Measurements from ENCODE around the gene NOL3.

The NOL3 gene

DNA sequence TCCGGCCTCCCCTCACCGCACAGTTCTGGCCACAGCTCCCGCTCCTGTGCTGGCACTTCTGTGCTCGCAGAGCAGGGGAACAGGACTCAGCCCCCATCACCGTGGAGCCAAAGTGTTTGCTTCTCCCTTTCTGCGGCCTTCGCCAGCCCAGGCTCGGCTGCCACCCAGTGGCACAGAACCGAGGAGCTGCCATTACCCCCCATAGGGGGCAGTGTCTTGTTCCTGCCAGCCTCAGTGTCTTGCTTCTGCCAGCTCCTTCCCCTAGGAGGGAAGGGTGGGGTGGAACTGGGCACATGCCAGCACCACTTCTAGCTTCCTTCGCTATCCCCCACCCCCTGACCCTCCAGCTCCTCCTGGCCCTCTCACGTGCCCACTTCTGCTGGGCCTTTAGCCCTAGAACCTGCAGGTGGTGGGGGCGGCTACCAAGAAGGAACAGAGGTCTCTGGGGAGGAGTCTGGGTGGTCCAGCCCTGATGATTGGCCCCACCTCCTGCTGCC, 27.9 kb downstream of the NOL3 start:
- H3K27me3 ChIP-seq (ENCODE audit: insufficient read depth, poor library complexity, severe bottlenecking), result no peaks in the 10 kb centered on the region
- H3K27ac ChIP-seq (ENCODE audit: poor library complexity, severe bottlenecking), result peak overlapping the region; percentile 78
- peak; percentile 79 for DNase-seq (ENCODE audit: low spot score)
- H3K9me3 ChIP-seq (ENCODE audit: severe bottlenecking), result no peaks in the 10 kb centered on the region
- H3K4me3 ChIP-seq (ENCODE audit: severe bottlenecking), result no peak overlapping the region
- TF ChIP-seq, protein P1, sequence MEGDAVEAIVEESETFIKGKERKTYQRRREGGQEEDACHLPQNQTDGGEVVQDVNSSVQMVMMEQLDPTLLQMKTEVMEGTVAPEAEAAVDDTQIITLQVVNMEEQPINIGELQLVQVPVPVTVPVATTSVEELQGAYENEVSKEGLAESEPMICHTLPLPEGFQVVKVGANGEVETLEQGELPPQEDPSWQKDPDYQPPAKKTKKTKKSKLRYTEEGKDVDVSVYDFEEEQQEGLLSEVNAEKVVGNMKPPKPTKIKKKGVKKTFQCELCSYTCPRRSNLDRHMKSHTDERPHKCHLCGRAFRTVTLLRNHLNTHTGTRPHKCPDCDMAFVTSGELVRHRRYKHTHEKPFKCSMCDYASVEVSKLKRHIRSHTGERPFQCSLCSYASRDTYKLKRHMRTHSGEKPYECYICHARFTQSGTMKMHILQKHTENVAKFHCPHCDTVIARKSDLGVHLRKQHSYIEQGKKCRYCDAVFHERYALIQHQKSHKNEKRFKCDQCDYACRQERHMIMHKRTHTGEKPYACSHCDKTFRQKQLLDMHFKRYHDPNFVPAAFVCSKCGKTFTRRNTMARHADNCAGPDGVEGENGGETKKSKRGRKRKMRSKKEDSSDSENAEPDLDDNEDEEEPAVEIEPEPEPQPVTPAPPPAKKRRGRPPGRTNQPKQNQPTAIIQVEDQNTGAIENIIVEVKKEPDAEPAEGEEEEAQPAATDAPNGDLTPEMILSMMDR (IDR thresholded peaks at IDR 0.05; ENCODE audit: poor library complexity, severe bottlenecking), result peak; percentile 86
- H3K36me3 ChIP-seq (ENCODE audit: low read depth), result peaks cover 84% of the 10 kb centered on the region
- peaks cover 7% of the 10 kb centered on the region for H3K4me1 ChIP-seq (ENCODE audit: insufficient read depth, poor library complexity, severe bottlenecking)
- peak; percentile 48 for ATAC-seq (ENCODE audit: low read depth)

DNA sequence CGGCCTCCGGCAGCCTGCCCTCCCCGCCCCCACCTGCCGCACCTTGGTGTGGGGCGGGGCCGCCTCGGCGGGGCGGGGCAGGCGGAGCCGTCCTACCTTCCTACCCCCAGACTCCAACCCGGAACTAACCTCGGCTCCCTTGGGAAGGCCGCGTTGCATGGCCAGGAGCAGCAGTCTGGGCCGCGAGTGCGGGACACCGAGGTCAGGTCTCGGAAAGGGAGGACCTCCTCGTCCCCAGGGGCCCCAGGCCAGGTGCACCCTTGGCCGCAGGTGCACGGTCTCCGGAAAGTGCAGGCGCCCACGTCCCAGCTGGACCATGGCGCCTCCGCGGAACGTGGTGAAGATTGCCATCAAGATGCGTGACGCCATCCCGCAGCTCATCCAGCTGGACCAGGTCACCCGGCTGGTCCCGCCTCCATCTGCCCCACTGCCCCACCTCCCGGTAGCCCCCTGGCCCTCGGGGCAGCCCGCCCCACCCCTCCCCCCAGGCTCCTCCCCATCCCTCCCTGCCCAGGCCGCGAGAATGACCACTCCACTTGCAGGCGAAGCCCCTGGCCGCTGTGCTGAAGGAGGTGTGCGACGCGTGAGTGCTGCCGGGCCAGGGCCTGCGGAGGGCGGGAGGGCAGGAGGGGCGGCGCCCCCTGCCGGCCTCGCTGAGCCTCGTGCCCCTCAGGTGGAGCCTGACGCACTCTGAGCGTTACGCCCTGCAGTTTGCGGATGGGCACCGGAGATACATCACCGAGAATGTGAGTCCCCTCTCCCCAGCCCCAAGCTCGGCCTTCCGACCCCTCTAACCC, 28.9 kb downstream of the NOL3 start, which contains the start of gene ELMO3:
ELMO3 (plus strand) TSS at position 121 of the 797 bp plus-strand sequence; CDS start at position 317, 196 bp downstream.
- TF ChIP-seq, protein P1 (IDR thresholded peaks at IDR 0.05; ENCODE audit: poor library complexity, severe bottlenecking), result peak; percentile 81
- Histone ChIP-seq H3K27ac (ENCODE audit: poor library complexity, severe bottlenecking) (peak within 1 kb of the TSS; percentile 78), H3K4me3 (ENCODE audit: severe bottlenecking) (peak within 1 kb of the TSS; percentile 48), H3K27me3 (ENCODE audit: insufficient read depth, poor library complexity, severe bottlenecking) (no peaks in the 10 kb centered on the region), H3K36me3 (ENCODE audit: low read depth) (peaks cover 75% of the 10 kb centered on the region), H3K4me1 (ENCODE audit: insufficient read depth, poor library complexity, severe bottlenecking) (peaks cover 6% of the 10 kb centered on the region), H3K9me3 (ENCODE audit: severe bottlenecking) (no peaks in the 10 kb centered on the region)
- DNase-seq (ENCODE audit: low spot score), result no peak
- ATAC-seq (ENCODE audit: low read depth), result peak; percentile 73

DNA sequence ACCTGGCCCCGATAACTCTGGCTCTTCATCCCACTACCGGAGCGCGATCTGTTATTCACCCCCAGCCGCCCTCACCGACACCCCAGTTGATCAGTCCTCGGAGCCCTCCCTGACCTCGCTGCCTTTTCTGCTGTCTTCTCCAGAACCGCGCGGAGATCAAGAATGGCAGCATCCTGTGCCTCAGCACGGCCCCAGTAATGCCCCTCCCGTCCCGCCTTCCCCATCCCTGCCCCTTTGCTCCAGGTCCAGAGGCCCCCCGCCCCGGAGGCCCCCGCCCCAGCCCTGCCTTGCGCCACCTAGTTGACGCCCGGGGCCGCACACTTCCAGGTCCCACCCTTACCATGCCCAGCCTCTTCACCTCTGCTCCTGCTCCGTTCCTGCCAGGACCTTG, 29.5 kb downstream of the NOL3 start:
- H3K36me3 ChIP-seq (ENCODE audit: low read depth), result peaks cover 69% of the 10 kb centered on the region
- peaks cover 6% of the 10 kb centered on the region for H3K4me1 ChIP-seq (ENCODE audit: insufficient read depth, poor library complexity, severe bottlenecking)
- ATAC-seq (ENCODE audit: low read depth) (peak; percentile 37), DNase-seq (ENCODE audit: low spot score) (peak; percentile 64)
- no peaks in the 10 kb centered on the region for H3K27me3 ChIP-seq (ENCODE audit: insufficient read depth, poor library complexity, severe bottlenecking)
- peak overlapping the region; percentile 48 for H3K4me3 ChIP-seq (ENCODE audit: severe bottlenecking)
- no peaks in the 10 kb centered on the region for H3K9me3 ChIP-seq (ENCODE audit: severe bottlenecking)
- TF ChIP-seq, protein P1 (IDR thresholded peaks at IDR 0.05; ENCODE audit: poor library complexity, severe bottlenecking), result peak; percentile 80
- H3K27ac ChIP-seq (ENCODE audit: poor library complexity, severe bottlenecking), result peak overlapping the region; percentile 78

DNA sequence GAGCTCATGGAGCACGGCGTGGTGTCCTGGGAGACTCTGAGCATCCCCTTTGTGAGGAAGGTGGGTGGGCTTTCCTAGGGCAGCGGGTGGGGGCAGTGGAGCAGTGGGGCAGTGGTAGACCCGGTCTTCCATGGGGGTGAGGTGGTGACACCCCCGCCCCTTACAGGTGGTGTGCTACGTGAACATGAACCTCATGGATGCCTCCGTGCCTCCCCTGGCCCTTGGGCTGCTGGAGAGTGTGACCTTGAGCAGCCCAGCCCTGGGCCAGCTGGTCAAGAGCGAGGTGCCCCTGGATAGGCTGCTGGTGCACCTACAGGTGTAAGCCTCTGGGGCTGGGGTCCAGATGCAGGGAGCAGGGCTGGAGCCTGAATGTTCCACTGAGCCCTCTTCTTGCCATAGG, 30.2 kb downstream of the NOL3 start:
- Histone ChIP-seq H3K9me3 (ENCODE audit: severe bottlenecking) (no peaks in the 10 kb centered on the region), H3K27ac (ENCODE audit: poor library complexity, severe bottlenecking) (peak overlapping the region; percentile 78), H3K4me1 (ENCODE audit: insufficient read depth, poor library complexity, severe bottlenecking) (peaks cover 6% of the 10 kb centered on the region), H3K36me3 (ENCODE audit: low read depth) (peaks cover 62% of the 10 kb centered on the region), H3K4me3 (ENCODE audit: severe bottlenecking) (peak overlapping the region; percentile 48), H3K27me3 (ENCODE audit: insufficient read depth, poor library complexity, severe bottlenecking) (no peaks in the 10 kb centered on the region)
- ATAC-seq (ENCODE audit: low read depth), result no peak
- TF ChIP-seq, protein P1 (IDR thresholded peaks at IDR 0.05; ENCODE audit: poor library complexity, severe bottlenecking), result no peak
- DNase-seq (ENCODE audit: low spot score), result peak; percentile 61

Data from RWPE2 (cell line).